Natural killer cell (primary cell): Measurements from ENCODE around the gene CASP1. TPM values are rescaled to one million over a fixed set of nuclear protein-coding genes. Genes with fewer than 3 reads are reported as not detected.
"Not testable (repeated sequence)": the region's sequence is repeated elsewhere in the genome, so short reads cannot be mapped to it uniquely, and the experiment has no call there.

Experiments
- ATAC-seq, 3 donors: fragments of 150-1000 bp in 2 of 3; fragments of 200-7000 bp in 1 of 3; cut with Tn5 transposase; 1 replicate in 1 of 3; 2 replicates in 2 of 3; pipeline ENCODE4 v1.10.0; 2021; ENCODE audit warnings: mild to moderate bottlenecking in 2 of 3, moderate library complexity in 2 of 3
- DNase-seq, 2 donors: peaks; one replicate each; pipeline versions ENCODE4 v3.0.0 to v3.0.0-alpha.2; 2013 to 2021; ENCODE audit warnings: mixed read lengths in 1 of 2
- H3K27ac ChIP-seq: one replicate; pipeline ENCODE4 v1.5.1; 2013; ENCODE audit warnings: mild to moderate bottlenecking, low read length
- H3K27me3 ChIP-seq: one replicate; pipeline ENCODE4 v1.6.1; 2013; ENCODE audit warnings: low read length; ENCODE audit not compliant: control insufficient read depth, insufficient read depth
- H3K36me3 ChIP-seq: one replicate; pipeline ENCODE4 v1.6.1; 2013; ENCODE audit warnings: low read length; ENCODE audit not compliant: control insufficient read depth, insufficient read depth
- H3K4me1 ChIP-seq: one replicate; pipeline ENCODE4 v1.6.1; 2013; ENCODE audit warnings: low read length; ENCODE audit not compliant: control insufficient read depth, insufficient read depth
- H3K4me3 ChIP-seq: one replicate; pipeline ENCODE4 v1.5.1; 2013; ENCODE audit warnings: low read length
- H3K9me3 ChIP-seq: one replicate; pipeline ENCODE4 v1.6.1; 2013; ENCODE audit warnings: low read length; ENCODE audit not compliant: control insufficient read depth, insufficient read depth
- H3K27ac Mint-ChIP-seq, 2 donors: one replicate each; pipeline ENCODE4 v1.8.0; 2022; ENCODE audit warnings: mild to moderate bottlenecking in 2 of 2, mixed read lengths in 2 of 2, moderate library complexity in 1 of 2
- H3K27me3 Mint-ChIP-seq, 2 donors: one replicate each; pipeline ENCODE4 v1.8.0; 2022; ENCODE audit warnings: low read depth in 2 of 2, mixed read lengths in 2 of 2
- H3K36me3 Mint-ChIP-seq: one replicate; pipeline ENCODE4 v1.8.0; 2022; ENCODE audit warnings: mixed read lengths
- H3K4me1 Mint-ChIP-seq, 2 donors: one replicate each; pipeline ENCODE4 v1.8.0; 2022; ENCODE audit warnings: mixed read lengths in 2 of 2
- H3K4me3 Mint-ChIP-seq: one replicate; pipeline ENCODE4 v1.8.0; 2022; ENCODE audit warnings: mild to moderate bottlenecking, moderate library complexity, mixed read lengths
- H3K9me3 Mint-ChIP-seq, 2 donors: one replicate each; pipeline ENCODE4 v1.8.0; 2022; ENCODE audit warnings: mixed read lengths in 2 of 2
- CTCF ChIP-seq: fragments of 200-600 bp; IDR thresholded peaks from one replicate; pipeline ENCODE4 v1.8.0; 2022; ENCODE audit warnings: antibody characterized with exemption
- WGBS: methylation state at CpG from one replicate; pipeline ENCODE4 v1.1.7; 2013; ENCODE audit warnings: missing lambda C conversion rate; ENCODE audit not compliant: insufficient coverage; 5-methylcytosine and 5-hydroxymethylcytosine counted together
- intact Hi-C: fragments of 100-400 bp; cut with micrococcal nuclease; formaldehyde crosslinking; loops from one replicate; pipeline ENCODE4 v1.14.2; 2022
- total RNA-seq, 4 donors: library from RNA; stranded (reverse); fragments of 120-200 nt in 1 of 4; gene quantifications; one replicate each; pipeline versions ENCODE4 v1.2.3 to v1.2.4, GENCODE V29; 2013 to 2022

The CASP1 gene
- total RNA-seq, 3 donors from 2014 or later (not counting 1 experiment from before 2014, with no cell fraction given) = 89.3 to 117 (median 93.8) TPM

- Histone ChIP-seq H3K4me3 (no peak overlapping the region), H3K27ac (no peak overlapping the region), H3K36me3 (no peaks in the 10 kb centered on the region), H3K9me3 (no peaks in the 10 kb centered on the region), H3K27me3 (no peaks in the 10 kb centered on the region), H3K4me1 (no peaks in the 10 kb centered on the region)
- ATAC-seq (no peak), DNase-seq (no peak)
- Mint-ChIP-seq H3K9me3 (no peaks in the 10 kb centered on the region), H3K36me3 (no peaks in the 10 kb centered on the region), H3K27me3 (peaks cover 10 to 18% of the 10 kb centered on the region in 2 donors), H3K27ac (no peak overlapping the region), H3K4me1 (peaks cover 6 to 17% of the 10 kb centered on the region in 2 donors), H3K4me3 (no peak overlapping the region)
- no peak for TF ChIP-seq CTCF
- 100% methylated on average over 2 of the region's 3 CpGs for WGBS
- intact Hi-C loops = no loop called here
These were observed 43.3 kb upstream of the CASP1 start for GRCh38 chr11:105078283-105078682.

DNA sequence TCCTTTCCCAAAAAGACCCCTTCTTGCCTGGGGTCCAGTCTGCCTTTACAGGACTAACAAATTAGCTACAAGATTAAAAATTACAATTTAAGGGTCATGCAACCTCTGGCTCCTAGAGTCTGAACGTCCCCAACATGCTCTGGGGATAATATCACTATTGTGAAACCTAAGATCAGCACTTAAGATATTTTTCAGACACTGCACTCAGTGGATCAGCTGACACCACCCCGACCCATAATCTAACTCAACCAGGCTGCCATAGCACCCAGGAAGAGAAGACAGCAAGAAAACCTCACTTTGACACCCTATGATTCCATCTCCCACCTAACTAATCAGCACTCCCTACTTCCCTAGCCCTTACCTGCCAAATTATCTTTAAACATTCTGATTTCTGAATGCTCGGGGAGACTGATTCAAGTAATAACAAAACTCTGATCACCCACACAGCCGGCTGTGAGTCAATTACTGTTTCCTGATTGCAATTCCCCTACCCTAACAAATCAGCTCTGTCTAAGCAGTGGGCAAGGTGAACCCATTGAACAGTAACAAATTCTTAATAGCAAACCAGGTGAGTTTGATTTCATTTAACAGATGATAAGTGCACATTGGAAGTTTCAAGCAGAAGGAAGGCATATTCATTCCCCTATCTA lies 42.3 kb upstream of the CASP1 start:
- peaks cover 6 to 17% of the 10 kb centered on the region in 2 donors for H3K4me1 Mint-ChIP-seq
- not testable (repeated sequence) for H3K9me3 Mint-ChIP-seq, DNase-seq, H3K27me3 Mint-ChIP-seq, H3K4me3 ChIP-seq, H3K9me3 ChIP-seq, H3K27ac ChIP-seq, H3K27ac Mint-ChIP-seq, H3K27me3 ChIP-seq, H3K4me3 Mint-ChIP-seq, ATAC-seq, H3K4me1 ChIP-seq, H3K36me3 Mint-ChIP-seq, H3K36me3 ChIP-seq
- intact Hi-C loops = loop anchor here (2.0 kb wide), 1 partner anchor 32 kb away; no protein-coding TSS in a partner anchor
- 78% methylated on average over 4 of the region's 4 CpGs for WGBS

DNA sequence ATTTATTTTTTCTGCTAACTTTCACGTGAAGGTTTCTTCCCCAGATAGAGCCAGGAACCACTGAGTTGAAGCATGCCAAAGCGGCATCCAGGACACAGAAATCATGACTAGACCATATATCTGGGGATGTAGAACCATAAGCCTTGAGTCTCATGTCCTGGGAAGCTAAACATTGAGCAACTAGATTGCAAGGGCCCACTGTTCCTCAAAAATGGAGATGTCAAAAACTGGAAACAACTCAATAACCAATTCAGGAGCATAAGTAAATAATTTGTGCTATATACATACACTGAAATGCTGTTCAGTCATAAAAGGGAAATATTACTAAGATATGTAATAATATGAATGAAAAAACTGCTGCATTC lies 39.2 kb upstream of the CASP1 start:
- intact Hi-C loops = no loop called here
- no peak overlapping the region for H3K4me3 Mint-ChIP-seq
- DNase-seq (no peak), ATAC-seq (no peak)
- H3K4me1 Mint-ChIP-seq = peaks cover 6% of the 10 kb centered on the region in 2 donors
- H3K27ac Mint-ChIP-seq = no peak overlapping the region
- Histone ChIP-seq H3K36me3 (no peaks in the 10 kb centered on the region), H3K4me1 (no peaks in the 10 kb centered on the region), H3K9me3 (no peaks in the 10 kb centered on the region), H3K27ac (no peak overlapping the region), H3K27me3 (no peaks in the 10 kb centered on the region), H3K4me3 (no peak overlapping the region)
- WGBS = 96% methylated on average over 2 of the region's 2 CpGs
- no peaks in the 10 kb centered on the region for H3K9me3 Mint-ChIP-seq
- H3K27me3 Mint-ChIP-seq = peaks cover 0 to 7% of the 10 kb centered on the region in 2 donors
- H3K36me3 Mint-ChIP-seq = no peaks in the 10 kb centered on the region
- TF ChIP-seq CTCF = no peak

- 89% methylated on average over 1 of the region's 1 CpG for WGBS
- Histone ChIP-seq H3K27ac (no peak overlapping the region), H3K4me1 (no peaks in the 10 kb centered on the region), H3K4me3 (no peak overlapping the region), H3K27me3 (no peaks in the 10 kb centered on the region), H3K9me3 (no peaks in the 10 kb centered on the region), H3K36me3 (no peaks in the 10 kb centered on the region)
- intact Hi-C loops = no loop called here
- no peaks in the 10 kb centered on the region for H3K9me3 Mint-ChIP-seq
- no peak overlapping the region for H3K4me3 Mint-ChIP-seq
- ATAC-seq = no peak
- H3K36me3 Mint-ChIP-seq = no peaks in the 10 kb centered on the region
- no peak for TF ChIP-seq CTCF
- H3K4me1 Mint-ChIP-seq = peaks cover 6% of the 10 kb centered on the region in 2 donors
- H3K27ac Mint-ChIP-seq = no peak overlapping the region
- H3K27me3 Mint-ChIP-seq = peaks cover 0 to 7% of the 10 kb centered on the region in 2 donors
- DNase-seq = no peak
These were observed 38.7 kb upstream of the CASP1 start for GRCh38 chr11:105073456-105074165.

GRCh38 chr11:105072080-105072479 lies 37.1 kb upstream of the CASP1 start:
- H3K27ac ChIP-seq, H3K4me1 Mint-ChIP-seq, H3K4me3 Mint-ChIP-seq, H3K27ac Mint-ChIP-seq, intact Hi-C loops, H3K27me3 ChIP-seq, H3K4me1 ChIP-seq, H3K9me3 Mint-ChIP-seq, H3K36me3 Mint-ChIP-seq, H3K36me3 ChIP-seq, DNase-seq, H3K9me3 ChIP-seq, ATAC-seq, H3K27me3 Mint-ChIP-seq, H3K4me3 ChIP-seq: not testable (repeated sequence)
- WGBS = no CpG with 5 or more reads among the region's 2 CpGs
